Neuronal stem cell (in vitro differentiated cells): ENCODE results near the gene GPN2.
"Not testable (repeated sequence)": the region's sequence is repeated elsewhere in the genome, so short reads cannot be mapped to it uniquely, and the experiment has no call there.

ENCODE experiments used
- DNase-seq: peaks from one replicate; pipeline ENCODE4 v3.0.0-alpha.2; 2013; ENCODE audit warnings: low spot score
- H2AFZ ChIP-seq: one replicate; pipeline ENCODE4 v1.6.1; 2013; ENCODE audit warnings: mild to moderate bottlenecking, low read length, inconsistent platforms
- H2AK5ac ChIP-seq: 2 replicates; pipeline ENCODE4 v1.6.1; 2013; ENCODE audit warnings: low read depth, mild to moderate bottlenecking, inconsistent platforms, low read length, moderate library complexity, mixed read lengths
- H2BK120ac ChIP-seq: 2 replicates; pipeline ENCODE4 v1.6.1; 2013; ENCODE audit warnings: low read depth, mild to moderate bottlenecking, inconsistent platforms, low read length, moderate library complexity, mixed read lengths
- H2BK12ac ChIP-seq: one replicate; pipeline ENCODE4 v1.6.1; 2013; ENCODE audit warnings: low read length, inconsistent platforms
- H2BK15ac ChIP-seq: 2 replicates; pipeline ENCODE4 v1.6.1; 2013; ENCODE audit warnings: mild to moderate bottlenecking, low read length, inconsistent platforms, mixed read lengths
- H2BK5ac ChIP-seq: one replicate; pipeline ENCODE4 v1.6.1; 2013; ENCODE audit warnings: inconsistent platforms, mild to moderate bottlenecking, low read length, moderate library complexity
- H3K14ac ChIP-seq: one replicate; pipeline ENCODE4 v1.6.1; 2013; ENCODE audit warnings: low read length, inconsistent platforms
- H3K18ac ChIP-seq: 2 replicates; pipeline ENCODE4 v1.6.1; 2013; ENCODE audit warnings: low read length, inconsistent platforms
- H3K23ac ChIP-seq: 2 replicates; pipeline ENCODE4 v1.6.1; 2013; ENCODE audit warnings: low read depth, mild to moderate bottlenecking, mixed read lengths, low read length, inconsistent platforms; ENCODE audit not compliant: poor library complexity
- H3K27ac ChIP-seq: replicated peaks from 3 replicates; pipeline ENCODE4 v1.5.1; 2013; ENCODE audit warnings: low read length, inconsistent platforms
- H3K27me3 ChIP-seq, 3 experiments: 2 replicates each; pipeline ENCODE4 v1.6.1; 2013; ENCODE audit warnings: low read length in 3 of 3, mild to moderate bottlenecking in 2 of 3, inconsistent platforms in 1 of 3, low read depth in 1 of 3, mixed read lengths in 1 of 3, moderate library complexity in 1 of 3; ENCODE audit not compliant: control insufficient read depth in 3 of 3, insufficient read depth in 3 of 3
- H3K36me3 ChIP-seq, 2 donors: replicated peaks in 1 of 2; 2 replicates each; pipeline ENCODE4 v1.6.1; 2013; ENCODE audit warnings: low read length in 2 of 2; ENCODE audit not compliant: control insufficient read depth in 2 of 2, insufficient read depth in 2 of 2
- H3K4ac ChIP-seq: 2 replicates; pipeline ENCODE4 v1.6.1; 2013; ENCODE audit warnings: inconsistent platforms, mild to moderate bottlenecking, low read length, moderate library complexity
- H3K4me1 ChIP-seq, 2 donors: 1 replicate in 1 of 2; 2 replicates in 1 of 2; pipeline ENCODE4 v1.6.1; 2013; ENCODE audit warnings: low read length in 2 of 2, low read depth in 1 of 2; ENCODE audit not compliant: control insufficient read depth in 2 of 2, insufficient read depth in 1 of 2
- H3K4me2 ChIP-seq: one replicate; pipeline ENCODE4 v1.6.1; 2013; ENCODE audit warnings: mild to moderate bottlenecking, low read length, inconsistent platforms; ENCODE audit not compliant: insufficient read depth, poor library complexity, severe bottlenecking
- H3K4me3 ChIP-seq, 2 donors: 2 replicates each; pipeline ENCODE4 v1.5.1; 2013; ENCODE audit warnings: low read length in 2 of 2, mild to moderate bottlenecking in 2 of 2, inconsistent platforms in 1 of 2, moderate library complexity in 1 of 2
- H3K79me1 ChIP-seq: one replicate; pipeline ENCODE4 v1.6.1; 2013; ENCODE audit warnings: low read depth, mild to moderate bottlenecking, inconsistent platforms, low read length, moderate library complexity
- H3K9ac ChIP-seq: one replicate; pipeline ENCODE4 v1.6.1; 2013; ENCODE audit warnings: mild to moderate bottlenecking, low read depth, low read length, inconsistent platforms; ENCODE audit not compliant: poor library complexity
- H3K9me3 ChIP-seq, 2 donors: replicated peaks in 1 of 2; 2 replicates each; pipeline versions ENCODE3 to v1.6.1; 2013; ENCODE audit warnings: low read length in 2 of 2, mild to moderate bottlenecking in 2 of 2, inconsistent platforms in 1 of 2, low read depth in 1 of 2, mixed read lengths in 1 of 2, moderate library complexity in 1 of 2; ENCODE audit not compliant: control insufficient read depth in 2 of 2, insufficient read depth in 1 of 2
- H4K8ac ChIP-seq: one replicate; pipeline ENCODE4 v1.6.1; 2013; ENCODE audit warnings: low read depth, mild to moderate bottlenecking, inconsistent platforms, low read length, moderate library complexity
- H4K91ac ChIP-seq: one replicate; pipeline ENCODE4 v1.6.1; 2013; ENCODE audit warnings: low read length, low read depth, mild to moderate bottlenecking, inconsistent platforms; ENCODE audit not compliant: poor library complexity
- WGBS, 2 donors: extraction: QIAGEN DNeasy Blood & Tissue Kit; methylation state at CpG; one replicate each; pipeline ENCODE4 v1.1.7; 2013; ENCODE audit warnings: missing lambda C conversion rate in 2 of 2, mixed read lengths in 1 of 2; ENCODE audit not compliant: insufficient read length in 2 of 2, insufficient replicate concordance in 1 of 2; ENCODE audit errors: extremely low coverage in 2 of 2; 5-methylcytosine and 5-hydroxymethylcytosine counted together

Gene GPN2

GRCh38 chr1:26839779-26840178 is 50.3 kb downstream of the GPN2 start:
- H3K18ac ChIP-seq = no peak overlapping the region
- H3K23ac ChIP-seq = no peak overlapping the region
- H3K36me3 ChIP-seq = peaks cover 38 to 74% of the 10 kb centered on the region in 2 donors
- H3K27me3 ChIP-seq = no peaks in the 10 kb centered on the region
- H3K4me2 ChIP-seq = no peak overlapping the region
- no peak overlapping the region for H2AK5ac ChIP-seq
- DNase-seq = no peak
- H2AFZ ChIP-seq = no peak overlapping the region
- H2BK12ac ChIP-seq = no peak overlapping the region
- no peak overlapping the region for H2BK120ac ChIP-seq
- H4K91ac ChIP-seq = no peak overlapping the region
- H3K9ac ChIP-seq = no peak overlapping the region
- no peak overlapping the region for H3K14ac ChIP-seq
- H3K4me1 ChIP-seq = no peaks in the 10 kb centered on the region
- H3K27ac ChIP-seq = no peak overlapping the region
- WGBS, 2 donors = no CpG with 5 or more reads among the region's 6 CpGs
- H3K4ac ChIP-seq = no peak overlapping the region
- no peak overlapping the region for H4K8ac ChIP-seq
- no peak overlapping the region for H2BK15ac ChIP-seq
- no peak overlapping the region for H3K4me3 ChIP-seq
- no peak overlapping the region for H2BK5ac ChIP-seq
- peaks cover 2% of the 10 kb centered on the region for H3K79me1 ChIP-seq
- no peaks in the 10 kb centered on the region for H3K9me3 ChIP-seq

- Histone ChIP-seq H2AFZ (no peak overlapping the region), H4K8ac (no peak overlapping the region), H3K27ac (no peak overlapping the region), H2AK5ac (no peak overlapping the region), H2BK15ac (no peak overlapping the region), H3K23ac (no peak overlapping the region), H4K91ac (no peak overlapping the region), H2BK12ac (no peak overlapping the region), H3K4me1 (no peaks in the 10 kb centered on the region), H3K36me3 (peaks cover 42 to 75% of the 10 kb centered on the region in 2 donors), H3K18ac (no peak overlapping the region), H3K9ac (no peak overlapping the region), H3K9me3 (peaks cover 0 to 3% of the 10 kb centered on the region in 2 donors), H3K79me1 (peaks cover 4% of the 10 kb centered on the region), H3K4me2 (no peak overlapping the region), H3K4me3 (no peak overlapping the region), H2BK120ac (no peak overlapping the region), H3K14ac (no peak overlapping the region), H2BK5ac (no peak overlapping the region), H3K27me3 (peaks cover 0 to 1% (median 0%) of the 10 kb centered on the region in 3 experiments), H3K4ac (no peak overlapping the region)
- DNase-seq = no peak
- no CpG with 5 or more reads among the region's 1 CpG for WGBS, 2 donors
Observed at GRCh38 chr1:26839339-26839722, 50.8 kb downstream of the GPN2 start.

DNA sequence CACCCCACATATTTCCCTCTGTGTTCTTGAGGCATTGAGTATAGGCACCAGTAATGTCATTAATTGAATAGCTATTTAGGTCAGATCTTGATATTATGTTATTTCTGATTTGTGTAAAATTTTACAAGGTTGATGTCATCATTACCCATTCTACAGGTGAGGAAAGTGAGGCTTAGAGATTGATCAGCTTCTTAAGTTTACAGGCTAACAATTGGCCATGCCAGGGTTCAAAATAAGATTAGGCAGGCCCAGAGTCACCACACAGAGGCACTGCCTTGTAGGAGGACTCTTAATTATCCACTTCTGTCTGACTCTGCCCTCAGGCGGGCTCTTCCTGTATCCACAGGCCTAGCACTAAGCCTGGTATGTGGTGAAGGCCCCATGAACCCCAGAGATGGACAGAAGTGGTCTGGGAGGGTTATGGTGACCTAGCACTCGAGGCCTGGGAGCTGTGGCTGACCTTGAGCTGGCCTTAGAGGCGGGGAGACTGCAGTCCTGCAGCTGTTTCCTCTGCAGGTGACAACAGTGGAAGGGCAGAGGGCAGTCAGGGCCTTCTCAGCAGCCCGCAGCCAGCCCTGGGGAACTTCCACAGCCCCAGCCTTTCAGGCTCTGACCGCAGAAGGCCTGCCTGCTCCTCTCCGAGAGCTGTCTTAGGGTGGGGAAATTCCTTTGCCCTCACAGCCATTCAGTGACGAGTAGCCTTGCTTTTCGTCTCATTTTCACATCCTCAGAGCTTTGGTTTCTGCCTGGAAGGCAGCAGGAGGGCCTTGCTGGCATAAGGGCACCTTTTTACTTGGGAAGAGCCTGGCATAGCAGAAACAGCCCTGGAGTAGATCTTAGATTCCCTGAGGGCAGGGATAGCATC is 51.4 kb downstream of the GPN2 start:
- Histone ChIP-seq H2BK12ac (no peak overlapping the region), H3K36me3 (peaks cover 48 to 77% of the 10 kb centered on the region in 2 donors), H4K91ac (no peak overlapping the region), H3K23ac (no peak overlapping the region), H2BK15ac (peak overlapping the region; percentile 6), H2AK5ac (no peak overlapping the region), H2BK5ac (no peak overlapping the region), H3K9me3 (peaks cover 0 to 4% of the 10 kb centered on the region in 2 donors), H3K14ac (peak overlapping the region; percentile 47), H3K4ac (no peak overlapping the region), H3K79me1 (peaks cover 6% of the 10 kb centered on the region), H4K8ac (no peak overlapping the region), H3K9ac (no peak overlapping the region), H2AFZ (no peak overlapping the region), H3K4me2 (no peak overlapping the region), H3K4me1 (no peaks in the 10 kb centered on the region), H3K18ac (peak overlapping the region; percentile 48), H3K27me3 (peaks cover 0 to 1% (median 0%) of the 10 kb centered on the region in 3 experiments), H3K4me3 (no peak overlapping the region), H2BK120ac (no peak overlapping the region), H3K27ac (no peak overlapping the region)
- no CpG with 5 or more reads among the region's 8 CpGs for WGBS, 2 donors
- no peak for DNase-seq

DNA sequence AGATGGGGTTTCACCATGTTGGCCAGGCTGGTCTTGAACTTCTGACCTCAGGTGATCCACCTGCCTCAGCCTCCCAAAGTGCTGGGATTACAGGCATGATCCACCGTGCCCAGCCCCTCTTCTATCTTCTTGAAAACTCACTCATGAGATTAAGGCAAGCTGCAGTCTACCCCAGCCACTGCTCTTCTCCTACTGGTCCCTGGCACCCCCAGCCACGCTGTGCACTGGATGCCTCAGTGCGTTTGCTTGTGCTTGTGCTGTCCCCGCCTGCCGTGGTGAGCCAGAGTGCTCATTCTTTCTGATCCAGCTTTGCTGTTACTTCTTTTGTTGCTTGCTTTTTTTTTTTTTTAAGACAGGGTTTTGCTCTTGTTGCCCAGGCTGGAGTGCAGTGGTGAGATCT is 52.4 kb downstream of the GPN2 start:
- not testable (repeated sequence) for H2AK5ac ChIP-seq
- no CpG with 5 or more reads among the region's 5 CpGs for WGBS, 2 donors

More for the DNA sequence above, 52.4 kb downstream of the GPN2 start:
- not testable (repeated sequence) for H2BK5ac ChIP-seq, H3K9ac ChIP-seq, H3K18ac ChIP-seq, H2BK15ac ChIP-seq, H3K4me1 ChIP-seq, H4K91ac ChIP-seq, H3K27me3 ChIP-seq, H3K4me2 ChIP-seq, H3K14ac ChIP-seq, H3K9me3 ChIP-seq, H3K4ac ChIP-seq, H3K27ac ChIP-seq, DNase-seq, H2BK12ac ChIP-seq, H4K8ac ChIP-seq, H2AFZ ChIP-seq, H3K23ac ChIP-seq, H2BK120ac ChIP-seq, H3K4me3 ChIP-seq, H3K79me1 ChIP-seq
- H3K36me3 ChIP-seq = peaks cover 53 to 77% of the 10 kb centered on the region in 2 donors
